Measurements from ENCODE around the gene RANBP2.
"Not testable (repeated sequence)": the region's sequence is repeated elsewhere in the genome, so short reads cannot be mapped to it uniquely, and the experiment has no call there.

- not testable (repeated sequence) for TF ChIP-seq CTCF, POLR2A (IDR thresholded peaks at IDR 0.05)
Measured at GRCh38 chr2:108734656-108735055, 15.4 kb downstream of the RANBP2 start.
